Anterior cingulate cortex (tissue), 58 donors: ENCODE results near the gene SRRT.

Experiments
- DNase-seq, 58 donors: peaks; one replicate each; lab custom pipeline; 2025; lab: John Stamatoyannopoulos, UW

SRRT gene, protein sequence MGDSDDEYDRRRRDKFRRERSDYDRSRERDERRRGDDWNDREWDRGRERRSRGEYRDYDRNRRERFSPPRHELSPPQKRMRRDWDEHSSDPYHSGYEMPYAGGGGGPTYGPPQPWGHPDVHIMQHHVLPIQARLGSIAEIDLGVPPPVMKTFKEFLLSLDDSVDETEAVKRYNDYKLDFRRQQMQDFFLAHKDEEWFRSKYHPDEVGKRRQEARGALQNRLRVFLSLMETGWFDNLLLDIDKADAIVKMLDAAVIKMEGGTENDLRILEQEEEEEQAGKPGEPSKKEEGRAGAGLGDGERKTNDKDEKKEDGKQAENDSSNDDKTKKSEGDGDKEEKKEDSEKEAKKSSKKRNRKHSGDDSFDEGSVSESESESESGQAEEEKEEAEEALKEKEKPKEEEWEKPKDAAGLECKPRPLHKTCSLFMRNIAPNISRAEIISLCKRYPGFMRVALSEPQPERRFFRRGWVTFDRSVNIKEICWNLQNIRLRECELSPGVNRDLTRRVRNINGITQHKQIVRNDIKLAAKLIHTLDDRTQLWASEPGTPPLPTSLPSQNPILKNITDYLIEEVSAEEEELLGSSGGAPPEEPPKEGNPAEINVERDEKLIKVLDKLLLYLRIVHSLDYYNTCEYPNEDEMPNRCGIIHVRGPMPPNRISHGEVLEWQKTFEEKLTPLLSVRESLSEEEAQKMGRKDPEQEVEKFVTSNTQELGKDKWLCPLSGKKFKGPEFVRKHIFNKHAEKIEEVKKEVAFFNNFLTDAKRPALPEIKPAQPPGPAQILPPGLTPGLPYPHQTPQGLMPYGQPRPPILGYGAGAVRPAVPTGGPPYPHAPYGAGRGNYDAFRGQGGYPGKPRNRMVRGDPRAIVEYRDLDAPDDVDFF

DNA sequence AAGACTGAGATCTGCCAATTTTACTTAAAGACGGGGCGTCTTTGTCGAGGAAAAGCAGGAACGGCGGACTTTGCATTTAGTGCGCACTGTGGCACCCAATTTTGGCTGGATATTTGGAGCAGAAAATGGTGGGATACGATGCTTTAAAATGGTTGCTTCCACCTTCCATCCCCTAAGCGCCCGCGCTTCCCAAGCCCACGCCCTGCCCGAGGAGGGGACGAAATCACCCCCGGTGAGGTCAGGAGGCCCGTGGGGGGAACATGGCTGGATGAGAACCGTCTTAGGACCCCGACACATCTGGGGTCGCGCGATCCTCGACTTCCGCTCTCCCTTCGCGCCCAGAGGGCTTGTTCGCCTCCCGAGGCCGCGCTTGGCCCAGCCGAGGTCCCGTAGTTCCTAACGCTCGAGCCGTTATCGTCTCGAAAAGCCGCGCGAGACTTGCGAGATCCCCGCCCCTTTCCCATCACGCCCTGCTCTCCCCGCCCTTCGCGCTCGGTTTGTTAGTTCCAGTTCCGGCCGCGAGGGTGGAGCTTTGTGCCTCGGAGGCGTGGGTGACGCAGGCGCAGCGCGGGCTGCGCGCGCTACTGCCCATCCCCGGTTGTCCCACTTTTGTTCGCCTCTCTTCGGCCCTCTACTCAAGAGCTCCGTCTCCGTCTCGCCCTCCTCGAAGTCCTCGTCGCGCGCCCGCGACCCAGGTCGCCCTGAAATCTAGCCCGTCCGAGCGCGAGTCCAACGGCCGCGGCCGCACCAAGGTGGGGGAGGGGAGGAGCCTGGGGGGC is at the start of gene SRRT:
SRRT (plus strand) TSS at position 527 of the 779 bp plus-strand sequence. CDS start 488 bp downstream, outside the sequence.
- peak; percentile 68 to 99 (median 97) for DNase-seq

GRCh38 chr7:100825215-100825671 is 49.7 kb upstream of the SRRT start:
- DNase-seq = no peak

- DNase-seq = no peak
These were observed 49.0 kb upstream of the SRRT start for GRCh38 chr7:100825751-100826513.

DNA sequence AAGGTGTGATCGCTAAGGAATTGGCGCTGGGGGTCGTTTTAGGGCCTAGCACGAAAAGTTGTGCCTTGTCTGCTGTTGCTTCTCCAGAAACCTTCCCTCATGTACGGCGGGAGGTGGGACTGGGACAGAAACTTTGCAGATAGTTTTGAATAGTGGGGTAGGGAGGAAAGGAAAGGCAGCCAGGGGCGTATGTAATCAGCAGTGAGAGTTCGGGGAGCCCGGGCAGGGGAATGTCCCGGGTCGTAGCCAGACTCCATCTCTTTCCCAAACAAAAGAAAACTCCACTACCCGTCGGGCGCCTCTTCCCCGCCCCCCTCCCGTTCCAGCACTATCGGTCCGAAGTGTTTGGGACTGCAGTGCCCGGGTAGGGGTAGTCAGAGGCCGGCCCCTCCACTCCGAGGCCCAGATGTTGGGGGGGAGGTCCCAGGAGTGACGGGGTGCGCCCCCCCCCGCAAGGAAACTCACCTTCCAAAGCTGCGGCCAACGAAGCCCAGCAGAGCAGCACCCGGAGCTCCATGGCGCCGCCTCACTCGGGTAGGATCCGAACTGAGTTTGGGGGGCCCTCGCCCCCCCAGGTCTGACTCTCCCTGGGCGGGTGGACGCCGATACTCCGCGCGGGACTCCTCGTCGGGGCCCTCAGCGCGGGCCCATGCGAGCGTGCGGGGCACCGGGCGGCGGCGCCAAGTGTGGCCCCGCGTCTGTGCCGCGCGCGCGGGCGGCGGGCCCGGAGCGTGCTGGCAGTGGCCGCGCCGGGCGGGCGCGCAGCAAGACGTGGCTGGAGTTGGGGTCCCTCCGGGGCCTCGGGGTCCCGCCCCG is 48.2 kb upstream of the SRRT start:
- DNase-seq = no peak

- peak in 25 of 58 donors; percentile 2 to 47 (median 22) for DNase-seq
These were observed 47.3 kb upstream of the SRRT start, which contains the start of gene EPHB4 for GRCh38 chr7:100827330-100828226. EPHB4 (minus strand) TSS chr7:100827523; CDS start chr7:100827030, 493 bp downstream.

- DNase-seq = no peak
These were observed 45.7 kb upstream of the SRRT start for GRCh38 chr7:100829150-100829716.

DNA sequence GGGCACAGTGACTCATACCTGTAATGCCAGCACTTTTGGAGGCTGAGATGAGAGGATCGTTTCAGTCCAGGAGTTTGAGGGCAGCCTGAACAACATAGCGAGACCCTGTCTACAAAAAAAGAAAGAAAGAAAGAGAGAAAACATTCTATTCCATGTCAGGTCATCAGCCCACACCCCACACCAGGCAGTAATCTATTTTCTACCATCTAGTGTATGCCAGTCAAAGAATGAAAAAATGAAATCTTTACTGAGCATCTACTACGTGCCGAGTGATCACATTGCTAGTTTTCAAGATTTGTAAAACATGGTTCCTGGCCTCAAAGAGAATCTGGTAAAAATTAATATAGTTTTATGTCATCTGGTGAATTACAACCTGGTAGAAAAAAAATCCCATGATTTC is 44.5 kb upstream of the SRRT start:
- DNase-seq = no peak

- DNase-seq = no peak
These were observed 42.6 kb upstream of the SRRT start for GRCh38 chr7:100832281-100832633.

DNA sequence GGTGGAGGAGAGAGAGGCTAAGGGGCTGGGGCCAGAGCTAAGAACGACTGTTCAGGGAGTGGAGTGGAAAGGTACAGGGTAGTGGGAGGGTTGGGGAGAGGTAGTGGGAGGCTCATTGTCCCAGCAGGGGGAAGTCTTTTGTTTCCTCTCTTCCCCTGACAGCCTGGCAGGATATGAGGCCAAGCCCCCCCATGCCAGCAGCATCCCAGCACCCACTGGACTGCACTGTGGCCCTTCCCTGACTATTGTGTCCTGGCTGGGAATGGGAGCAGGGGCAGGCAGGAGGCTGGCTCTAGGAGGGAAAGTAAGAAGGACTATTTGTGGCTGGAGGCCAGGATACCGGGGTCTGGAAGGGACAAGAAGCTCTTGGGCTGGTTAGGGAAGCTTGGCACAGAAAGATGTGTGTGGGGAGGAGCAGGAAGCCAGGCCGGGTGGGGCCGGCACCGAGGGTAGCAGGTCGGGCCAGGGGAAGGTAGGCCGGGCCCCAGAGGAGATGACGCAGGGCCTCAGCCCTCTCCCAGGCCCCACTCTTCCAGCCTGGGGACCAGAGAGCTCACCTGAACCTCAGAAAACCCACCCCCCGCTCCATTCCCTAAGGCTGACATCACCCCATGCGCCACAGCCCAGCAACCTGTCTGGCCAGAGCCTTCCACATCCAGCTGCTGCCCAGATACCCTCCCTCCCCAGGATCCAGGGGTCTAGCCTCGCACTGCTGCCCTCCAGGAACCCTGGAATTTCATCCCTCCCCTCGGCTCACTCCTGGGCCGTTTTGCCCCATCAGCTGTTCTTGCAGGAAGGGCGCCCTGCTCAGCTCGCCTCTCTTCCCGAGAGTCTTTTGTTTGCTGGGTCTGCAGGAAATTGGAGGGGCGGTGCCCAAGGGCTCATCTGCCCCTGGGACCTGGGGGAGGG is 38.7 kb upstream of the SRRT start:
- DNase-seq = no peak

DNA sequence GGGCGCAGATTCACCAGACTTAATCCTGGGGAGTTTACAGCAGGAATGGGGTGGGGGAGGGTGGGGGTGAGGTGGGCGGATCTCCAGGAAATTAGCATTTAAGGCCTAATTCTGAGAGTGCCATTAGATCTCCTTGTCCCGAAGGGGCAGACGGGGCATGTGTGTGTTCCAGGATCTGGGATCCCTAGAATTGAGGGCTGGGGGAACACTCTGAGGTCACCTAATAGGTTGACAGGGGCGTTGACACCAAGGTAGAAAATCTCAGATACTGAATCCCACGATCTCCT is 38.1 kb upstream of the SRRT start:
- no peak for DNase-seq

GRCh38 chr7:100837099-100837836 is 37.6 kb upstream of the SRRT start:
- DNase-seq = peak; percentile 31 to 95 (median 86)

DNA sequence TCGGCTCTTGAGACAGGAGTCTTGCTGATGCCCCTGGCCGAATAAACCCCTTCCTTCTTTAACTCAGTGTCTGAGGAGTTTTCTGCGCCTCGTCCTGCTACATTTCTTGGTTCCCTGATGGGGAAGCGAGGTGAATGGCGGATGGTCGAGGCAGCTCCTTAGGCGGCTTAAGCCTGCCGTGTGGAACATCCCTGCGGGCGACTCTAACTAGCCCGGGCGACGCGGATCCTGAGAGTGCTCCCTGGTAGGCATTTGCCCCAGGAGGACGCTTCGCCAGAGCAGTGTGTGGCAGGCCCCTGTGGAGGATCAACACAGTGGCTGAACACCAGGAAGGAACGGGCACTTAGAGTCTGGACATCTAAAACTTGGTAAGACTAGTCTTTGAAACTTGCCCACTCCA is 35.5 kb upstream of the SRRT start:
- DNase-seq = no peak

GRCh38 chr7:100840470-100841100 is 34.3 kb upstream of the SRRT start:
- no peak for DNase-seq

GRCh38 chr7:100847360-100847759 is 27.5 kb upstream of the SRRT start:
- DNase-seq = no peak
